WTC11 (cell line): ENCODE data around the gene MVB12A. TPM values are rescaled to one million over a fixed set of nuclear protein-coding genes. Genes with fewer than 3 reads are reported as not detected.

Experiments used
- ATAC-seq: fragments of 200-7000 bp; cut with Tn5 transposase; 2 replicates; pipeline ENCODE4 v1.10.0; 2021; ENCODE audit warnings: mild to moderate bottlenecking, moderate library complexity
- CTCF ChIA-PET: fragments of 300-600 bp; sonication (Branson Sonifier 250); formaldehyde crosslinking; loops from one replicate; lab custom pipeline; 2021; ENCODE audit warnings: antibody characterized with exemption; lab: Charles Lee
- POLR2A ChIA-PET: fragments of 350-600 bp; sonication (Branson Sonifier 250); formaldehyde crosslinking; loops from one replicate; lab custom pipeline; 2021; ENCODE audit warnings: antibody characterized with exemption; lab: Charles Lee
- DNase-seq: peaks from one replicate; pipeline ENCODE4 v3.0.0; 2021; ENCODE audit warnings: low spot score
- H3K27ac Mint-ChIP-seq: 2 replicates; pipeline ENCODE4 v1.8.0; 2021; ENCODE audit warnings: mixed read lengths
- H3K27me3 Mint-ChIP-seq: 2 replicates; pipeline ENCODE4 v1.8.0; 2021; ENCODE audit warnings: low read depth, mild to moderate bottlenecking, moderate library complexity, mixed read lengths
- H3K36me3 Mint-ChIP-seq: 2 replicates; pipeline ENCODE4 v1.8.0; 2021; ENCODE audit warnings: mixed read lengths
- H3K4me1 Mint-ChIP-seq: 2 replicates; pipeline ENCODE4 v1.8.0; 2022; ENCODE audit warnings: mixed read lengths
- H3K4me3 Mint-ChIP-seq: 2 replicates; pipeline ENCODE4 v1.8.0; 2021; ENCODE audit warnings: mild to moderate bottlenecking, moderate library complexity, mixed read lengths
- H3K9me3 Mint-ChIP-seq: 2 replicates; pipeline ENCODE4 v1.8.0; 2021; ENCODE audit warnings: mixed read lengths
- ATF6 ChIP-seq: sonication (generic); formaldehyde crosslinking; IDR thresholded peaks from 2 replicates; pipeline ENCODE4 v1.8.1; 2023; ENCODE audit warnings: mild to moderate bottlenecking, missing genetic modification reagents
- CBFB ChIP-seq: sonication (generic); formaldehyde crosslinking; IDR thresholded peaks from 2 replicates; pipeline ENCODE4 v1.8.1; 2022; ENCODE audit warnings: mild to moderate bottlenecking, low read depth, missing genetic modification reagents
- CREM ChIP-seq: sonication (generic); formaldehyde crosslinking; IDR thresholded peaks from 2 replicates; pipeline ENCODE4 v1.8.1; 2022; ENCODE audit warnings: mild to moderate bottlenecking, missing genetic modification reagents, moderate library complexity
- E2F5 ChIP-seq: sonication (generic); formaldehyde crosslinking; IDR thresholded peaks from 2 replicates; pipeline ENCODE4 v1.8.1; 2022; ENCODE audit warnings: mild to moderate bottlenecking, moderate library complexity, missing genetic modification reagents
- ETV6 ChIP-seq: sonication (generic); formaldehyde crosslinking; IDR thresholded peaks from 2 replicates; pipeline ENCODE4 v1.8.1; 2022; ENCODE audit warnings: mild to moderate bottlenecking, missing genetic modification reagents
- GABPB1 ChIP-seq: sonication (generic); formaldehyde crosslinking; IDR thresholded peaks from 2 replicates; pipeline ENCODE4 v1.8.1; 2023; ENCODE audit warnings: mild to moderate bottlenecking, missing genetic modification reagents
- GRHL2 ChIP-seq: fragments of 250-450 bp; sonication (Bioruptor Pico); IDR thresholded peaks from 2 replicates; pipeline ENCODE4 v1.8.0; 2022; ENCODE audit warnings: mild to moderate bottlenecking, moderate library complexity; ENCODE audit not compliant: insufficient replicate concordance, severe bottlenecking
- IRF1 ChIP-seq: sonication (generic); formaldehyde crosslinking; IDR thresholded peaks from 2 replicates; pipeline ENCODE4 v1.8.0; 2023; ENCODE audit warnings: missing genetic modification reagents
- KAT7 ChIP-seq: sonication (generic); formaldehyde crosslinking; IDR thresholded peaks from 2 replicates; pipeline ENCODE4 v1.8.1; 2023; ENCODE audit warnings: missing genetic modification reagents, mild to moderate bottlenecking, borderline replicate concordance
- MLX ChIP-seq: sonication (generic); formaldehyde crosslinking; IDR thresholded peaks from 2 replicates; pipeline ENCODE4 v1.8.1; 2023; ENCODE audit warnings: mild to moderate bottlenecking, missing genetic modification reagents, moderate library complexity
- MXD4 ChIP-seq: fragments of 250-450 bp; sonication (Bioruptor Pico); IDR thresholded peaks from 2 replicates; pipeline ENCODE4 v1.8.0; 2021; ENCODE audit warnings: mild to moderate bottlenecking, moderate library complexity, borderline replicate concordance
- NR2C2 ChIP-seq: sonication (generic); formaldehyde crosslinking; IDR thresholded peaks from 2 replicates; pipeline ENCODE4 v1.8.0; 2022; ENCODE audit warnings: mild to moderate bottlenecking, missing genetic modification reagents
- PREB ChIP-seq: sonication (generic); formaldehyde crosslinking; IDR thresholded peaks from 2 replicates; pipeline ENCODE4 v1.8.1; 2022; ENCODE audit warnings: mild to moderate bottlenecking, missing genetic modification reagents, moderate library complexity, borderline replicate concordance
- SMAD3 ChIP-seq: sonication (generic); formaldehyde crosslinking; IDR thresholded peaks from 2 replicates; pipeline ENCODE4 v1.8.0; 2022; ENCODE audit warnings: missing genetic modification reagents, mild to moderate bottlenecking, borderline replicate concordance
- STAT6 ChIP-seq: sonication (generic); formaldehyde crosslinking; conservative IDR thresholded peaks from 2 replicates; pipeline ENCODE4 v1.8.1; 2023; ENCODE audit warnings: mild to moderate bottlenecking, low read depth, missing genetic modification reagents, moderate library complexity
- ZNF281 ChIP-seq: sonication (generic); formaldehyde crosslinking; IDR thresholded peaks from 2 replicates; pipeline ENCODE4 v1.8.0; 2023; ENCODE audit warnings: mild to moderate bottlenecking, missing genetic modification reagents
- total RNA-seq: library from RNA; stranded (reverse); gene quantifications from 3 replicates; pipeline ENCODE4 v1.2.3, GENCODE V29; 2021

Gene MVB12A
- total RNA-seq, 1 experiment from 2014 or later = 58.7 TPM

- H3K4me1 Mint-ChIP-seq = peaks cover 14% of the 10 kb centered on the region
- ChIA-PET POLR2A (no interaction called here), CTCF (interaction anchor here (0.9 to 1.3 kb wide), 3 partner anchors 17 to 39 kb away, joined by 3 read pairs; no protein-coding TSS in a partner anchor)
- ATAC-seq (no peak), DNase-seq (no peak)
- H3K27ac Mint-ChIP-seq = no peak overlapping the region
- peaks cover 68% of the 10 kb centered on the region for H3K27me3 Mint-ChIP-seq
- no peaks in the 10 kb centered on the region for H3K36me3 Mint-ChIP-seq
- no peak for TF ChIP-seq PREB (CRISPR knock-in tag)
- no peak overlapping the region for H3K4me3 Mint-ChIP-seq
- H3K9me3 Mint-ChIP-seq = peaks cover 4% of the 10 kb centered on the region; the same call in 1 of the 2 replicates
Observed at GRCh38 chr19:17457616-17458015, 37.8 kb downstream of the MVB12A start.

- TF ChIP-seq ETV6 (CRISPR knock-in tag) (no peak), SMAD3 (CRISPR knock-in tag) (no peak), MLX (no peak), NR2C2 (no peak), STAT6 (no peak), ATF6 (CRISPR knock-in tag) (no peak), KAT7 (CRISPR knock-in tag) (no peak), ZNF281 (CRISPR knock-in tag) (no peak), E2F5 (no peak), GABPB1 (CRISPR knock-in tag) (no peak), PREB (CRISPR knock-in tag) (no peak), IRF1 (CRISPR knock-in tag) (no peak), CBFB (CRISPR knock-in tag) (no peak), MXD4 (CRISPR knock-in tag) (no peak), GRHL2 (no peak), CREM (CRISPR knock-in tag) (no peak)
- Mint-ChIP-seq H3K27me3 (peaks cover 71% of the 10 kb centered on the region), H3K9me3 (no peaks in the 10 kb centered on the region), H3K36me3 (no peaks in the 10 kb centered on the region), H3K4me3 (no peak overlapping the region), H3K4me1 (peaks cover 9% of the 10 kb centered on the region), H3K27ac (no peak overlapping the region)
- POLR2A ChIA-PET = no interaction called here
- ATAC-seq = no peak
- CTCF ChIA-PET = interaction anchor here (0.7 to 2.4 kb wide), 3 partner anchors 8 to 18 kb away, joined by 3 to 7 read pairs (median 4); no protein-coding TSS in a partner anchor
- no peak for DNase-seq
Observed at GRCh38 chr19:17458970-17459369, 39.1 kb downstream of the MVB12A start.
